ENCODE data around the gene KRT78. TPM values are rescaled to one million over a fixed set of nuclear protein-coding genes. Genes with fewer than 3 reads are reported as not detected.

Gene KRT78
- total RNA-seq, 1 donor from 2014 or later = not detected

DNA sequence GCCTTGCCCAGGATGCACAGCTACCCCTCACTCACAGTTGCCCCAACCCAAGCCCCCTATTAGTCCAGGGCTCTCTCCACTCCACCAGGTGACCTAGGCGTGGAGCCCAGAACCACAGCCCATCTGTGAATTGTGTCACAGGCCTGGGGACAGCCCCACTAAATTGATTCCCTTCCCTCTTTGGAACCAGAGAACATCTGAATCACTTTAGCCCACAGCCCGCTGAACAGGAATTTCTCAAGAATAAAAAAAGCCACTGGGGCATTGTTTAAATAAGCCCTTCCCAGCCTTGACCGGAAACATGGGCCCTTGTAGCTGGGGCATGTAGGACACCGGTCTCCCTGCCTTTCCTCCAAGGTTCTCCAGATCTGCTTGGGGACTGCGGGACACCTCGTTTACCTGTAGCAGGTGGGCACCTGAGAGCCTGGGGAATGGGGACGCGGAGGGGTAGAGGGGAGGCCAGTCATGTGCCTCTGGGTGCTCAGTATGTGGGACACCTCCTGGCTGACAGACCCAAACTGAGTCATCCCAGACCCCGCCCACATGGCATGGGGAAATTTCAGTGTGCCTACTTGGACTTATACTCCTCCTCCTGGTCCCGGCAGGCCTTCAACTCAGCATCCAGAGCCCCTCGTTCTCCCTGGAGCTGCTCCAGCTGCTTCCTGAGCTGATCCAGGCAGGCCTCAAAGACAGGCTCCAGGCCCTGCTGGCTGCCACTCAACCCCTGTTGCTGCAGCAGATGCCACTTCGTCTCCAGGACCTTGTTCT, 1.3 kb downstream of the KRT78 start:
- DNase-seq (ENCODE audit: low spot score) = no peak
- intact Hi-C loops (cut with DNase I) = no loop called here

DNA sequence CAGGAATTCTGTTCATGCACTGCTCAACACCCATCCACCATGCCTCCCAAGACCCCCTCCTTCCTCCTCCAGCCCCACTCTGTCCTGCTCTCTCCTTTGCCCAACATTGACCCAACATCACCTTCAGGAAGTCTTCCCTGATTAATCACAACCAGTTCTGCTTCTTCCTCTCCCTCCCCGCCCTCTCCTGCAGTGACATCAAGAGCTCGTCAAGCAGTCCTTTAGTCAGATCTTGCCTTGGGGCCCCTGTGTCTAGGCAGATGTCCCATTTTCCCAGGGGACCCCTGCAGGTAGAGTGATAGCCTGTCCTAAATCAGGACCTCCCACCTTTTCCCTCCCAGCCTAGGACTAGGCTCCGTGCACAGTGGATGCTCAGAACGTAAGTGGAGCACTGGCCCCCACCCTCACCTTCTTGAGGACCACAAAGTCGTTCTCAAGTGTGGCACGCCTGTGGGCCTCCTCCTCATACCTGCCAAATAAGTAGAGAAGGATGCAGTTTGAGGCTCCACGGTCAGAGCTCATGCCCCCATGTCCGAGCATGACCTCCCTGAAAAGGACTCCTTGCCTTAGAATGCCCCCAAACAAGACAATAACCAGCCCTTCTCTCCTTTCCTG, 2.3 kb downstream of the KRT78 start:
- intact Hi-C loops (cut with DNase I) = no loop called here
- DNase-seq (ENCODE audit: low spot score) = no peak

DNA sequence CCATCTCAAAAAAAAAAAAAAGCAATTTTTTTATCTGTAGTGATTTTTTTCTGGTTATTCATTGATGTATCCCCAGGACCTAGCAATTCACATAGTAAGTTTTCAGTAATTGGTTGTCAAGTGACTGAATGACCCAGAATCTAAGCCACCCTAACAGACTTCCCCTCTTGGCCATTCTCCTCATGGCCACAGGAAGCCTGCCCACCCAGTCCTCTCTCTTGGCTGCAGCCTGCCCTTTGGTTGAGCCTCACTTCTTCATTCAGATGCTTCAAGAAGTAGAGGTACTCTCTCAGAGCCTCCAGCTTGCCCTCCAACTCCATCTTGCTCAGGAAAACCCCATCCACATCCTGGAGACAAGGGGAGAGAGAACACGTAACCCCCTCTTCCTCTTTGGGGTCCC, 2.8 kb downstream of the KRT78 start:
- intact Hi-C loops (cut with DNase I) = no loop called here
- no peak for DNase-seq (ENCODE audit: low spot score)

DNA sequence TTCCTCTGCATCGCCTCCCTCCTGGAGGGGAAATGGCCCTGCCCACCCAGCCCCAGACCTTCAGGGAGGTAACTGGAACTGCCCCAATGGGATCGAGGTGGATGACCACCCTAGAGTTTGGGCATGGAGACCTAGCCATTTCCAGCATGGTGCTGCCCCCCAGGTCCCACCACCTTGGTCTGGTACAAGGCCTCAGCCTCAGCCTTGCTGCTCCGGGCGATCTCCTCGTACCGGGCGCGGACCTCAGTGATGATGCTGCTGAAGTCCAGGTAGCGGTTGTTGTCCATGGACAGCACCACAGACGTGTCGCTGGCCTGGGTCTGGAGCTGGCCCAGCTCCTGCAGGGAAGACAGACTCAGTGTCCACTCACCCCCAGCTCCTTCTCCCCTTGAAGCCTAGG, 4.4 kb downstream of the KRT78 start:
- no peak for DNase-seq (ENCODE audit: low spot score)
- intact Hi-C loops (cut with DNase I) = no loop called here

DNA sequence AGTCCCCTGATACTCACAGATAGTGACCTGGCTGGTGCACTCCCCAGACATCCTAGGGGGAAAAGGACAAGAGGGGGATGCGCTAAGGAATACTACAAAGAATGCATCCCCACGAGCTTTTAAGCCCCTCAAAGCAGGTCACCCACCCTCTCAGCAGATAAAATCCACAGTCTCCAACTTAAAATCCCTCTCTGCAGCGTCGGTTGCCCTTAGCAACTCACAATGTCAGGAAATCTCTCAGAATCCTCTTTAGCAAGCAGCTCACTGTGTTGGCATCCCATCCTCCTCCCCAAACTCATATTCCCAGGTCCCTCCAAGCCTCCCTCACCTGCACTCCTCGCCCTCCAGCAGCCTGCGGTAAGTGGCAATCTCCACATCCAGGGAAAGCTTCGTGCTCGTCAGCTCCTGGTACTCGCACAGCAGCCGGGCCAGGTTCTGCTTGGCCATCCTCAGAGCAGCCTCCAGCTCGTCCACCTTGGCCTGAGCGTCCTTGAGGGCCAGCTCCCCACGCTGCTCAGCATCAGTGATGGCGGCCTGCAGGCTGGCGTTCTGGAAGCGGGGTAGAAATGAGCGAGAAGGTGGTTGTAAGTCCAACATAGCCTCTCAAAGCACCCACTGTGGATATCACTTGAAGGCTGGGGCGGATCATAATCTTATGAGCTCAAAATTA, 9.2 kb downstream of the KRT78 start:
- intact Hi-C loops (cut with DNase I) = no loop called here
- no peak for DNase-seq (ENCODE audit: low spot score)

DNA sequence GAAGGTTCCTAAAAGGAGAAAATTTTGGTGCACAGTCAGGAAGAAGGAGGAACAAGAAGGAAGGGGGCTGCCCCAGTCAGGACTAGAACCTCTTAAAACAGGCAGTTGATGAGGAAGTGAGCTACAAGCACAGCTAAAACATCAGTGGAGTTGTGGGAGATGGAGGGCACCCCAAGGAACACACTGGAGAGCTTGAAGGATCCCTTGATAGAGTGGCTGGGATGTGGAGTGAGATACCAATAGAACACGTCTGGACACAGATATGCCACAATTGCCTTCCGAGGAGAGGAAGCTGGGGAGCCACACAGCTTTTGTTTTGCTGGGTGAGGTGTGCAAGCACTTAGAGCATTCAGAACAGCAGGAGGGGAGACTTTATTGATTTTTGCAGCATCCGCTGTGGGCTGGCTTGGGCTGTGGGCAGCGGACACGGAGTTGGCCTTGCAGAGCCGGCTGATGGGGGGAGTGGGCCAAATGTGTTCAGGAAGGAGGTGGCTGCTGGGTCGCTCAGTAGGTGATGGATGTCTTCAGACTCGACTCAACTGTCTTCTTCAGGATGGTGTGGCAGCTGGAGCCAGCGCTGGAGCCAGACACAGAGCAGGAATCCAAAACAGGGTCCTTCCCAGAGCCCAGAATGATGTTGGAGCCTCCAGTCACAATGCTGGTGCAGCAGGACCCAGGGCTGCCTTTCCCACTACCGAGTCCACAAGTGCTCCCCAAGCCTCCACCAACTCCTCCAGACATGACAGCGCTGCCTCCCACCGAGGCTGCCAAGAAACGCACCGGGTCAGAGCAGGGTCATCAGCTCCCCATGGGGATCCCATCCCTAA, 10.0 kb downstream of the KRT78 start:
- intact Hi-C loops (cut with DNase I) = no loop called here
- DNase-seq (ENCODE audit: low spot score) = no peak

DNA sequence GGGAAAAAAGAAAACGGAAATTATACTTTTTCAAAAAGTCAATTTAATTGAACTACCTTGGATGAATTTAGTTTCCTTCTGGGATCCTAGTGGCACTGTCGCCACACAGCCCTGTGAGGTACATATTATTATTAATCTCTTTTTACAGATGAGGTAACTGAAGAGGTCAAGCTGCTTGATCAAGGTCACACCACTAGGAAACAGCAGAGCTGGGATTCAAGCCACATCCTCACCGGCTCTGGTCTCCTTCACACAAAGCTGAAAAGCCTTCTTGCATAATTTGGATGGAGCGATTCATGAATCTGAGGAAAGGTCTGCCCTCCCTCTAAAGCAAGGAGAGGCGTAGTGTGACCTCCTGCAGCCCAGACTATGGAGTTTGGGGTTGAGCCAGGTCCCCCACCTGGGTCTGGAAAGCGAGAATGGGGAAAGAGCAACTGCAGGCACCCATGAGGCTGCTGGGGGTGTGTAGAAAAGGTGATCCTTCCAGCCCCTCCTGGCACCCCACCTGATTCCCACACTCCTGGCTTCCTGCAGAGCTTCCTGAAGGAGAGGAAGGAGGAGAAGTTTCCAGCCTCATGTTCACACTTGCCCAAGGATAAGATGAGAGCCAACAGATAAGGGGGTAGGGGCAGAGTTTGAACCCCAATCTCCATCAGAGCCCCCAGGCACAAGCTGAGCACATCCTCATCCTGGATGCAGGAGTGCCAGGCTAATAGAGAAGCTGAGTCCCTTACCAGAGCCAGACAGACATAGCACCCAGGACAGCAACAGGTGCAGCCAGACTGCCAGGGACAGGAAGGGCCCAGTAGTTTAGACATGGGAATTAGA, 10.8 kb downstream of the KRT78 start:
- intact Hi-C loops (cut with DNase I) = no loop called here
- no peak for DNase-seq (ENCODE audit: low spot score)

DNA sequence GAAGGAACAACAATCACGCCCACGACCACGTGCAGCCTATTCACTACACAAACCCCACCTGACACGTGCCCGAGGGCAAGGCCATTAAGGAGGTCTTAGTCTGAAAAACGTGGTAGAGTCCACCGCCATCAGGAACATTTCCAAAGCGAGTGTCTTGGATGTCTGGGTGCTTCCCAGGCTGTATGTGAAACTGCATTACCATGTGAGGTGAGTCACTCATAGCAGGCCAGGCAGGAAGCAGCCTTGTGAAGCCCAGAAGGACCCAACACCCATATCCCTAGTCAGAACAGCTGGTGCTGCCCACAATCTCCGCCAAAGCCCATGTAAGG, 11.4 kb downstream of the KRT78 start:
- intact Hi-C loops (cut with DNase I) = no loop called here
- DNase-seq (ENCODE audit: low spot score) = no peak

DNA sequence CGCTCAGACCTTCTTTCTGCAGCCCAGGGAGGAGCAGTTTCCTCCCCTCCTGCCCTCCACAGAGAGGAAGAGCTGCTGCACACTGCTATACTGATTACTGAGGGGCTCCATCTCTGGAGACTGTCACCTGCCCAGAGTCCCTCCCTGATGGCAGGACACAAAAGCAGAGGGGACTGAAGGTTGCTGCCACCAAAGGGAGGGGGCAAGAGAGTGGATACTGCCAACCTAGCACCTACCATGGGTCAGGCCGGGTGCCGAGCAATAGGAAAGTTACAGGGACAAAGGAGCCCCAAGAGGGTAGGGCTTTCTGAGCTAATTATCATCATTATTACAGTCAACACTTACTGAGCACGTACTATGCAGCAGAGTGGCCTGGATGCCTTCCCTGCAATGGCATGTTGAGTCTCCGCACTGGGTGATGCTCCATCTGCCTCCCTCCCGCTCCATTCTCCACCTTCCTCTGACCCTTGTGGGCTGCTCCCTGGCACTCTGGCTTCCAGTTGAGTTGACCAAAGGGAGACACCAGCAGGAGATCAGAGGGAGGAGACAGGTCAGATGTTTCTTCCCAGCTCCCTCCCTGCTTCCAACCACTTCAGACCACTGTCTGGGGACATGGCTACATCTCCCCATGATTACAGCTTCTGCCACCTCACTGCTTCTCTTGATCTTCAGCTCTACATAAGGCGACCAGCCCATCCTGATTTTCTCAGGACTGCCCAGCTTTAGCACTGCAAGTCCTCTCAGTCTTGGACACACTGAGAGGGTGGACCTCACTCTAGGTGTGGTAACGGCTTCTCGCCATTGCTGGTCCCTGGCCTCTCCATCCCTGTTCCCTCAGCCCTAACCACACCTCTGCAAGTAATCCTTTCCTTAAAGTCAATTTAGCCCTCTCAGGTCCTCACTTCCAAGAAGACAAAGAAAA, 12.0 kb downstream of the KRT78 start:
- no peak for DNase-seq (ENCODE audit: low spot score)
- intact Hi-C loops (cut with DNase I) = no loop called here

DNA sequence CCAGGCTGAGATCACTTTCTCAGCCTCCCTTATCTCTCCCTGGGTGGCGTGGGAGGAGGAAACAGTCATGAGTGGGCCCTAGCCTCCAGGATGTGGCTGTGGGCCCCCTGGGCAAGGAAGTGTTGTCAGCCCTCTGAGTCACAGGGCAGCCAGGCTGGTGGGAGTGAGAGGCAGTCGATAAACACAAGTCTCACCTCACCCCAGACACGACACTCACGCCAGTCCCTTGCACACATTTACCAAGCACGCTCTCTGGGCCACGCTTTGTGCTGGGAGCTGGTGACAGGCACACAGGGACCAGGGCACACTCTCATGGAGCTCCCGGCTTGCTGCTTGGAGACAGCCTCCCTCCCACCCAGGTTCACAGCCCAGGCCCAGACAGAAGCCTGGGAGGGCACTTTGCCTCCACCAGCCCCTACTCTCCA, 12.7 kb downstream of the KRT78 start:
- no peak for DNase-seq (ENCODE audit: low spot score)
- intact Hi-C loops (cut with DNase I) = no loop called here

DNA sequence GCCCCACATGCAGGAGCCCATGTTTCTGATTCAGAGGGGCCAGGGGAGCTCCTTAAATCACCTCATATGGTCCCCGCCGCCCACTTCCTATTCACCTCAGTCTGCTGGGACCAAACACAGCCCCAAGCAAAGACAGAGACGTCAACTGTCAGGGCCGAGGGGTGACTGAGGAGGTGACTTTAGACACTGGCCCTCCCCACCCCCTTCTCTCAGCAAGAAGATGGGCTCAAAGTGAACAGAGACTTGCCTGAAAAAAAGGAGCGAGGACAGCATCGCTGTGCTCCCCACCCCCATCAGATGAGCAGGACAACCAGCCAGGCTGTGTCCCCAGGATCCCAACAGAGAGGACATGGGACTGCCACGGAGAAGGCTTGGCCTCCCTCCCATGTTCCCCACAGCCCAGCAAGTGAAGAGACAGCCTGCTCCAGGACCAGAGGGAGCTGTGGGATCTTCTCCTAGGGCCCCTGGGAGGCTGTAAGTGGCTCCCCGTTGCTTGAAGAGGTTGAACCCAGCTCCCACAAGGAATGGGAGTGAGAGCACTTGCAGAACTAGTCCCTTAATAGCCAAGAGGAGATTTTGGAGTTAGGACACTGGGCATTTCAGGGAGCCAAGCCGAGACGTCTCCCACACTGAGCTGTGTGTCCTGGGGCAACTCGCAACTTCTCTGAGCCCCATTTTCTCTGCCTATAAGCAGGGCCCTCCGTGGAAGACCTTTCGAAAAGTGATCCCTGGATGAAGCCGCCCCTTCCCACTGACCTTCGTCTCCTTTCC, 13.3 kb downstream of the KRT78 start:
- intact Hi-C loops (cut with DNase I) = no loop called here
- DNase-seq (ENCODE audit: low spot score) = no peak

DNA sequence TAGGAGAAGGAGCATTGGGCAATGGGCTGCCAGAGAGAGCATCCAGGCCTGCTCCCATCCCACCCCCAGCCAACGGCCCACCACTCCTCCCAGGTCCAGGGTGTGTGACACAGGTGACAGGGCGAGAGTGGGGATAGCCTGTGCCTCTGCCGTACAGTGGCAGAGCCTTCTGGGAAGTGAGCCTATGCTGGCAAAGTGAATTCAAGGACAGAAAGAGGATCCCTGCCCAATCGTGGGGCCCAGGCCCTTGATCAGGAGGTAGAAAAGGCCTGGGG, 14.1 kb downstream of the KRT78 start:
- no peak for DNase-seq (ENCODE audit: low spot score)
- intact Hi-C loops (cut with DNase I) = no loop called here

DNA sequence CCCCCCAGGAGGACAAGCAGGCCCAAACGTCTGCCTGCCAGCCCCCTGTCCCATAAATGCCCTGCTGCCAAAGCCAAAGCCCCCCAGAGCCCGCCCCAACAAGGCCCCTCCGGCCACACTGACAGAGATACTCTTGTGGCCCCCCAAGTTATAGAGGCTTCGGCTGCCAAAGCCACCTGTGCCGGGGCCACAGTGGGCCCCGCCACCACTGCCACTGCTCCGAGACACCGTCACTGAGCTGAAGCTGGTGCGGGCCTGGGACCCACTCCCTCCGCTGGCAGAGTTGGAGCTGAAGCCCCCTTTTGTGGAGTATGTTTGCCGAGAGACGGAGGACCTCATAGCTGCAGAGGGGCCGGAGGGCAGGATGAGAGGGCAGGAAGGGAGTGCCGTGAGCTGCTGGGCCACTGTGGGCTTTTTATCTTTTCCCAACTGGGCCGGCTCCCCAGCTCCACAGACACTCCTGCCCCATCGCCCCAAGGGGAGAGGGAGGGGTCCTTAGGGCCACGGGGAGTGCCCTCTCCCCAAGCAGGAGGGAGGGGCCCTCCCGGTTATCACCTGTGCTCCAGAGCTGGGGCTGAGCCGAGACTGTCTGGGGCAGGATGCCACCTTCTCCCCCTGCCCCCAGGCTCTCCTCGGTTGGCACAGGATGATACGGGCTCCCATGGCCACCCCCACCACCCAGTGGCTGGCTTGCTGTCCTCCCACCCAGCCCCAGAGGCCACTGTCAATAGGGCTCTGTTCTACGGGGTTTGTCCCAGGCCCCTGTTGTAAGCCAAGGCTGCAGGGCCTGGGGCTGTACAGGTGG, 14.7 kb downstream of the KRT78 start, which contains the start of gene KRT79:
Gene KRT79 (minus strand): TSS at position 390 of the 805 bp plus-strand sequence. CDS start 51 bp downstream, at position 339.
- intact Hi-C loops (cut with DNase I) = no loop called here
- DNase-seq (ENCODE audit: low spot score) = no peak

DNA sequence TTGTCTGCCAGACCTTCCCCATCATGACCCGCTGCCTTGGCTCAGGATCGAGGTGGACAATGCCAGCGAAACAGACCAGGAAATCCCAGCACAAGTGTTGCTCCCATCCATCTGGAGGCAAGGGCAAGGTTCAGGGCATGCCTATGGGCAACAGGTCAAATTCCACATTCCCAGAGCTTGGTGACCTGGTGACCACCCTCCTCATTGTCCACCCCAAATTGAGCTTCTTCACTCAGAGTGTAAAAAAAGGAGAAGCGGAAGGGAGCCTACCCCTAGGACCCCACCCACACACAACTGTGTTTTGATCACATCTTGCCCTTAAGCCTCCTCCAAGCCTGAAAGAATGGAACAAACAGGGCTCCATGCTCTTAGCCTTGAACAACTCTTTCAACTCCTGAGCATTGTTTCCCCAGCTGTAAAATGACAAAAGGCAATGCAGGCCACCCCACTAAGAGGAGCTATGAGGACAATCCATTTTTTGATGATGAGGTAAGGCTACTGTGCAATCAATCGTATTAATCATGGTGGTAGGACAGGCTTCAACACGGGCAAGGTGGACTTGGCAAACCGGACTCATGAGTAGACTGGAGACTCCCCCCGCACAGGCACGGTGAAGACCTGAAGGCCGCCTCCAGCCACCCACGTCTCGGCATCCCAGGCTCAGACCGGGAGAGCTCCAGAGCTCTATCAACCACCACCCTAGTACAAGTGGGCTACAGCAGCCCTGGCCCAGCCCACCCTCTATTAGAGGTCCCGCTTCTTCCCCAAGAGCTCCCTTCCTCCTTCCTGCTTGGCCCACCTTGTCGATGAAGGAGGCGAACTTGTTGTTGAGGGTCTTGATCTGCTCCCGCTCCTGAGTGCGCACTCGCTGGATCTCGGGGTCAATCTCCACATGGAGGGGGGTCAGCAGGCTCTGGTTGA, 15.5 kb downstream of the KRT78 start:
- DNase-seq (ENCODE audit: low spot score) = no peak
- intact Hi-C loops (cut with DNase I) = no loop called here

DNA sequence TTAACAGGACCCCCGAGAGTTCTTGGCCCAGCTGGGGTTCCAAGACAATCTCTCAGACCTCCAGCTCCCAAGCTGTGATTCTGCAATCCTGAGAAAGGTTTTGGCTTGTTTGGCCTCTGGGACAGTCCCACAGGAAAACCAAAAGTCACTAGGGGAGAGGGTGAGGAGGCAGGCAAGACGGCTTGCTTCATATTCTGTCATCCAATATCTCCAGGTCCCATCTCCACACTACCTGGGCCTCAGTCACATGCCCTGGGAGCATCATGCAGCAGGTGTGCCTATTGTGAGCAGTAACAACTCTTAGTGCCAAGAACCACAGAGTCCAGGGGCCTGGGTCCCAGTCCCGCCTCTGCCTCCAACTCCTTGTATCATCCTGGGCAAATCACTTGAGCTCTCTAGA, 16.3 kb downstream of the KRT78 start:
- intact Hi-C loops (cut with DNase I) = no loop called here
- DNase-seq (ENCODE audit: low spot score) = no peak

DNA sequence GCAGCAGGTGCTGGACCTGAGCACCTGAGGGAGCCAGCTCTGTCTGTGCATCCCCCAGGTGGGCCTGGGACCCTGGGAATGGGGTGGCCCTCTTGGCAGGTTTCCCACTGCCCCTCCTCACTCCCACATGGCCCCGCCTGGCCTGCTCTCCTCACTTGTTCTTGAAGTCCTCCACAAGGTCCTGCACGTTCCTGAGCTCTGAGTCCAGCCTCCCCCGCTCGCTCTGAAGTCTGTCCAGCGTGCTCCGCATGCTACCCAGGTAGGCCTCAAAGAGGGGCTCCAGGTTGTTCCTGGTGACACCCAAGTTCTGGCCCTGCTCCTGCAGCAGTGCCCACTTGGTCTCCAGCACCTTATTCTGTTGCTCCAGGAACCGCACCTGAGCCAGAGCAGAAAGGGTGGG, 17.5 kb downstream of the KRT78 start:
- DNase-seq (ENCODE audit: low spot score) = no peak
- intact Hi-C loops (cut with DNase I) = no loop called here

Data from cardiac septum (tissue), 1 donor.